Measurements from ENCODE around the gene DDX42.

DDX42 gene

GRCh38 chr17:63780507-63780906 is 6.5 kb downstream of the DDX42 start:
- intact Hi-C loops (cut with DNase I; ENCODE audit: low total_unique reads) = no loop called here
- peaks cover 0 to 62% (median 21%) of the 10 kb centered on the region in 4 donors for H3K4me1 ChIP-seq
- H3K4me3 ChIP-seq = no peak overlapping the region
- H3K36me3 ChIP-seq = peaks cover 0 to 29% (median 26%) of the 10 kb centered on the region in 3 donors
- no peaks in the 10 kb centered on the region for H3K27me3 ChIP-seq
- no peaks in the 10 kb centered on the region for H3K9me3 ChIP-seq
- H3K27ac ChIP-seq = no peak overlapping the region
- no peak for DNase-seq
- TF ChIP-seq CTCF (IDR thresholded peaks at IDR 0.05) = no peak

DNA sequence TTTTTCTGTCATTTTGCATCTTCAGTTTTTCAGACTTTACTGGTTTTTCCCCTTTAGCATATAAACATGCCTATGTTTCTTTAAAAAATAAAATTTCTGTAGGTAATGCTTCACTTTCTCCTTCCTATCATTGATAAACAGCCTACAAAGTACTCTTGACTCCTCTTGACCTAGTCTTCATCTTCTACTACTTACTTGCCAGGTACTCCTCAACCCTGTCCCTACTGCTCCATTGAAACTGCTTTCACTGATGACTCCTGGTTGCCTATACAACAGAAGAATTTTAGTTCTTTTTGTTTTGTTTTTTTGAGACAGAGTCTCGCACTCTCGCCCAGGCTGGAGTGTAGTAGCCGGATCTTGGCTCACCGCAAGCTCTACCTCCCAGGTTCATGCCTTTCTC is 7.0 kb downstream of the DDX42 start:
- no peak for DNase-seq
- Histone ChIP-seq H3K4me1 (peaks cover 0 to 58% (median 17%) of the 10 kb centered on the region in 4 donors), H3K4me3 (no peak overlapping the region), H3K27ac (no peak overlapping the region), H3K9me3 (no peaks in the 10 kb centered on the region), H3K36me3 (peaks cover 0 to 29% (median 26%) of the 10 kb centered on the region in 3 donors), H3K27me3 (no peaks in the 10 kb centered on the region)
- intact Hi-C loops (cut with DNase I; ENCODE audit: low total_unique reads) = no loop called here
- no peak for TF ChIP-seq CTCF (IDR thresholded peaks at IDR 0.05)

DNA sequence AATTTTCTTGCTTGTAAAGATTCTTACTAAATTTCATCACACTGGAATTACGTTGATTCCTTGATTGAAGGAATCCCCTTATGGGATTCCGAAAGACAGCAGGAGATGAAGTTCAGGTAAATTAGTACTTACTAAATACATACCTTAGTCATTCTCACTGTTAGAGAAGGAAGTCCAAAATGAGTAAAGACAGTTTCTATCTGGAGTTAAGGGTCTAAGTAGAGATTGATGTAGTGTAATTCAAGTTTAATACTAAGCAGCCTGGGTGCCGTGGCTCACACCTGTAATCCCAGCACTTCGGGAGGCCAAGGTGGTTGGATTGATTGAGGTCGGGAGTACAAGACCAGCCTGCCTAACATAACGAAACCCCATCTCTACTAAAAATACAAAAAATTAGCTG is 9.6 kb downstream of the DDX42 start:
- H3K36me3 ChIP-seq = peaks cover 12 to 42% (median 31%) of the 10 kb centered on the region in 3 donors
- no peak overlapping the region for H3K27ac ChIP-seq
- H3K4me1 ChIP-seq = peaks cover 0 to 33% (median 10%) of the 10 kb centered on the region in 4 donors
- no peaks in the 10 kb centered on the region for H3K9me3 ChIP-seq
- no peak for TF ChIP-seq CTCF (IDR thresholded peaks at IDR 0.05)
- intact Hi-C loops (cut with DNase I; ENCODE audit: low total_unique reads) = no loop called here
- DNase-seq = no peak
- H3K27me3 ChIP-seq = no peaks in the 10 kb centered on the region
- no peak overlapping the region for H3K4me3 ChIP-seq

DNA sequence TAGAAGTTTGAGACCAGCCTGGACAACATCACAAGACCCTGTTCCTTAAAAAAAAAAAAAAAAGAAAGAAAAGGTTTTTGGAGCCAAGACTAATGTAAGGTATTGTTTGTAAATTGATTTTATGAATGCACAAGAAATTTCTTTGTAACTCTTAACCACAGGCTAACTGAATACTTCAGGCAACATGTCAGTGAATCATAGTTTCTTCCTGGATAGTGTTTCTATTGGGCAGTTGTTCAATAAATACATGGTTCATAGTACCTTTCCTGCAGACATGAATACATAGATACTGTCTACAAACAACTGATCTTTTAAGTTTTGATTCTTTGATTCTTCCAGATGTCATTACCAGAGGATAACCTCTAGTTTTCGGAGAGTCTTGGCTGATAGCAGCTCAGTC is 11.6 kb downstream of the DDX42 start:
- TF ChIP-seq CTCF (IDR thresholded peaks at IDR 0.05) = no peak
- no peak overlapping the region for H3K27ac ChIP-seq
- peaks cover 0 to 19% (median 7%) of the 10 kb centered on the region in 4 donors for H3K4me1 ChIP-seq
- H3K27me3 ChIP-seq = no peaks in the 10 kb centered on the region
- intact Hi-C loops (cut with DNase I; ENCODE audit: low total_unique reads) = no loop called here
- no peak for DNase-seq
- no peak overlapping the region for H3K4me3 ChIP-seq
- no peaks in the 10 kb centered on the region for H3K9me3 ChIP-seq
- H3K36me3 ChIP-seq = peaks cover 28 to 51% (median 34%) of the 10 kb centered on the region in 3 donors

GRCh38 chr17:63786117-63786516 is 12.1 kb downstream of the DDX42 start:
- no peaks in the 10 kb centered on the region for H3K9me3 ChIP-seq
- H3K4me3 ChIP-seq = no peak overlapping the region
- no peak for DNase-seq
- peaks cover 0 to 14% (median 5%) of the 10 kb centered on the region in 4 donors for H3K4me1 ChIP-seq
- H3K36me3 ChIP-seq = peaks cover 29 to 56% (median 38%) of the 10 kb centered on the region in 3 donors
- no peak overlapping the region for H3K27ac ChIP-seq
- TF ChIP-seq CTCF (IDR thresholded peaks at IDR 0.05) = no peak
- no peaks in the 10 kb centered on the region for H3K27me3 ChIP-seq
- intact Hi-C loops (cut with DNase I; ENCODE audit: low total_unique reads) = no loop called here

All from tibial artery (tissue), 4 donors.